Parathyroid adenoma (tissue), 2 donors: ENCODE measurements around the gene ITPR1.
A peak's percentile ranks its signal among the peaks of the same experiment; 100 is the strongest.

ENCODE experiments used
- H2AFZ ChIP-seq: fragments of 300-600 bp; sonication (generic); one replicate; pipeline ENCODE4 v1.7.0; 2017; ENCODE audit warnings: antibody characterized with exemption, mild to moderate bottlenecking
- H3K27ac ChIP-seq: fragments of 300-600 bp; sonication (generic); one replicate; pipeline ENCODE4 v1.7.0; 2017
- H3K27me3 ChIP-seq: fragments of 300-600 bp; sonication (generic); one replicate; pipeline ENCODE4 v1.7.0; 2017; ENCODE audit warnings: low read length; ENCODE audit not compliant: control insufficient read depth, insufficient read depth
- H3K36me3 ChIP-seq: fragments of 300-600 bp; sonication (generic); one replicate; pipeline ENCODE4 v1.7.0; 2017; ENCODE audit warnings: low read length; ENCODE audit not compliant: control insufficient read depth, insufficient read depth
- H3K4me1 ChIP-seq: fragments of 300-600 bp; sonication (generic); one replicate; pipeline ENCODE4 v1.7.0; 2017; ENCODE audit warnings: control low read depth
- H3K4me2 ChIP-seq: fragments of 300-600 bp; sonication (generic); one replicate; pipeline ENCODE4 v1.7.0; 2017; ENCODE audit warnings: low read length
- H3K4me3 ChIP-seq: fragments of 300-600 bp; sonication (generic); one replicate; pipeline ENCODE4 v1.7.0; 2017; ENCODE audit warnings: low read depth, low read length
- H3K79me2 ChIP-seq: fragments of 300-600 bp; sonication (generic); one replicate; pipeline ENCODE4 v1.7.0; 2017; ENCODE audit warnings: control low read depth
- H3K9ac ChIP-seq: fragments of 300-600 bp; sonication (generic); one replicate; pipeline ENCODE4 v1.7.0; 2017; ENCODE audit warnings: mild to moderate bottlenecking
- H3K9me3 ChIP-seq: fragments of 300-600 bp; sonication (generic); one replicate; pipeline ENCODE4 v1.7.0; 2017; ENCODE audit warnings: low read length; ENCODE audit not compliant: control insufficient read depth
- TF ChIP-seq, protein P1 (sequence below): fragments of 300-600 bp; sonication (generic); IDR thresholded peaks from one replicate; pipeline ENCODE4 v1.7.0; 2017; ENCODE audit warnings: antibody characterized with exemption, mild to moderate bottlenecking
- donor health status: primary hyperparathyroidism.

Gene ITPR1

DNA sequence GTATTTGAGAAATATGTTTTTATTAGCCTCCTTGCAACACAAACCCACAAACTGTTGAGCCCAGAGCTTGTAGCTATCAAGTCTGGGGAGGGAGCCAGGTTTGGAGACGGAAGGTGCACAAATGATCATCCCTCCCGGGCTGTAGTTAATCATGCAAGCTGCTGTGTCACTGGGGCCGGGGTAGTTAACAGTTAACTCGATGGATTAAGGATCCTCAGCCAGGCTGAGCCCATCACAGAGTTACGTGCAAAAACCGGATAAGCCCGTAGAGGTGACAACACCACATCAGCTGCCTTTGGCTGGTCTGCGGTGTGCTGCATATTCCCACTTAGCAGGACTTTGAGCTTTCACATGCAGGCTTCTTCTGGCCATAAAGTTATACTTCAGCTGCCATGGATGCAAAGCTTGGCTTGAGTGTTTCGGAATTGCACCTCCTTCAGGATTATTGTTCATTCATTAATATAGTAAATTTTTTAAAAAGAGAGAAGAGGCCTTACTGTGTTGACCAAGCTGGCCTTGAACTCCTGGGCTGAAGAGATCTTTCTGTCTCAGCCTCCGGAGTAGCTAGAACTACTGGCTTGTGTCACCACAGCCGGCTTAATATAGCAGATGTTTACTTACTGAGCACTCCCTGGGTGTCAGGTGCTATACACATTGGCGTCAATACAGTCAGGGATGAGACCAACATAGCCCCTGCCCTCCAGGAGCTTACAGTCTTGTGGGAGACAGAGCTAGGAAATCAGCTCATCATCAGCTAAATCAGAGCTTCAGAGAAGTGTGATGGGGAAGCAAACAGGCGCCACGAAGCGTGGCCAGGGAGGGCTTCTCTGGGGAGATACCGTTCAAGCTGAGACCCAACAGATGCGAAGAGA is 259.3 kb downstream of the ITPR1 start:
- Histone ChIP-seq H3K9ac (no peak overlapping the region), H3K4me2 (peak overlapping the region; percentile 93), H3K79me2 (no peaks in the 10 kb centered on the region), H3K27ac (no peak overlapping the region), H3K4me1 (peaks cover 68% of the 10 kb centered on the region), H2AFZ (no peak overlapping the region), H3K36me3 (no peaks in the 10 kb centered on the region), H3K4me3 (no peak overlapping the region), H3K9me3 (no peaks in the 10 kb centered on the region), H3K27me3 (no peaks in the 10 kb centered on the region)
- TF ChIP-seq, protein P1, sequence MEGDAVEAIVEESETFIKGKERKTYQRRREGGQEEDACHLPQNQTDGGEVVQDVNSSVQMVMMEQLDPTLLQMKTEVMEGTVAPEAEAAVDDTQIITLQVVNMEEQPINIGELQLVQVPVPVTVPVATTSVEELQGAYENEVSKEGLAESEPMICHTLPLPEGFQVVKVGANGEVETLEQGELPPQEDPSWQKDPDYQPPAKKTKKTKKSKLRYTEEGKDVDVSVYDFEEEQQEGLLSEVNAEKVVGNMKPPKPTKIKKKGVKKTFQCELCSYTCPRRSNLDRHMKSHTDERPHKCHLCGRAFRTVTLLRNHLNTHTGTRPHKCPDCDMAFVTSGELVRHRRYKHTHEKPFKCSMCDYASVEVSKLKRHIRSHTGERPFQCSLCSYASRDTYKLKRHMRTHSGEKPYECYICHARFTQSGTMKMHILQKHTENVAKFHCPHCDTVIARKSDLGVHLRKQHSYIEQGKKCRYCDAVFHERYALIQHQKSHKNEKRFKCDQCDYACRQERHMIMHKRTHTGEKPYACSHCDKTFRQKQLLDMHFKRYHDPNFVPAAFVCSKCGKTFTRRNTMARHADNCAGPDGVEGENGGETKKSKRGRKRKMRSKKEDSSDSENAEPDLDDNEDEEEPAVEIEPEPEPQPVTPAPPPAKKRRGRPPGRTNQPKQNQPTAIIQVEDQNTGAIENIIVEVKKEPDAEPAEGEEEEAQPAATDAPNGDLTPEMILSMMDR, result no peak

DNA sequence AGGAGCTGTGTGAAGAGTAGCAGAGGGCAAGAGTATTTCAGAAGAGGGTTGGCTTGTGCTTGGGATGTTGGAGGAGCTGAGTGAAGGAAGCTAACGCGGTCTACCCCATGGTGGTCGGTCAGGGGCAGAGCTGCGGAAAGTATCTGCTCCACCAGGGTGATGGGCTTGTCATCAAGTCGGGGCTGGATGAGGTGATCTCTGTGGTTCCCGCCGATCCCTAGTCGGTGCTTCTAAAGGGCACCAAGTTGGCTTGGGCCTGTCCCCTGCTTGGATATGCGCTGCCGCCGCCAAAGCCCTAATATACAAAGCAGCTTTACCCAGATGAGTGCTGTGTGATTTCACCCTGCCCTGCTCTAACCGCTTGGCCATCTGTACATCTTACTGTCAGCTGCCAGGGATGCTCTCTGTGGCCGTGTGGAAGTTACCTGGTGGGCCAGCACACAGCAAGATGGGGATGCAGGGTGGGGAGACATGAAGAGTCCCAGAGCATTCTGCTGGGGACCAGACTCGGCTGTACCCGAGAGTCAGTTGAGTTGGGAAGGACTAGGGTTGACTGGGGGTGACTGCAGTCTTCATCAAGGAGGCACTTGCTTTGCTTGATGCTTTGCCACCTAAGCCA is 260.0 kb downstream of the ITPR1 start:
- H3K4me1 ChIP-seq, result peaks cover 70% of the 10 kb centered on the region
- TF ChIP-seq, protein P1, result no peak
- H3K27ac ChIP-seq, result peak overlapping the region; percentile 63
- H3K4me2 ChIP-seq, result peak overlapping the region; percentile 39
- H2AFZ ChIP-seq, result no peak overlapping the region
- H3K4me3 ChIP-seq, result no peak overlapping the region
- H3K9ac ChIP-seq, result no peak overlapping the region
- H3K79me2 ChIP-seq, result no peaks in the 10 kb centered on the region
- no peaks in the 10 kb centered on the region for H3K36me3 ChIP-seq
- H3K9me3 ChIP-seq, result no peaks in the 10 kb centered on the region
- no peaks in the 10 kb centered on the region for H3K27me3 ChIP-seq

DNA sequence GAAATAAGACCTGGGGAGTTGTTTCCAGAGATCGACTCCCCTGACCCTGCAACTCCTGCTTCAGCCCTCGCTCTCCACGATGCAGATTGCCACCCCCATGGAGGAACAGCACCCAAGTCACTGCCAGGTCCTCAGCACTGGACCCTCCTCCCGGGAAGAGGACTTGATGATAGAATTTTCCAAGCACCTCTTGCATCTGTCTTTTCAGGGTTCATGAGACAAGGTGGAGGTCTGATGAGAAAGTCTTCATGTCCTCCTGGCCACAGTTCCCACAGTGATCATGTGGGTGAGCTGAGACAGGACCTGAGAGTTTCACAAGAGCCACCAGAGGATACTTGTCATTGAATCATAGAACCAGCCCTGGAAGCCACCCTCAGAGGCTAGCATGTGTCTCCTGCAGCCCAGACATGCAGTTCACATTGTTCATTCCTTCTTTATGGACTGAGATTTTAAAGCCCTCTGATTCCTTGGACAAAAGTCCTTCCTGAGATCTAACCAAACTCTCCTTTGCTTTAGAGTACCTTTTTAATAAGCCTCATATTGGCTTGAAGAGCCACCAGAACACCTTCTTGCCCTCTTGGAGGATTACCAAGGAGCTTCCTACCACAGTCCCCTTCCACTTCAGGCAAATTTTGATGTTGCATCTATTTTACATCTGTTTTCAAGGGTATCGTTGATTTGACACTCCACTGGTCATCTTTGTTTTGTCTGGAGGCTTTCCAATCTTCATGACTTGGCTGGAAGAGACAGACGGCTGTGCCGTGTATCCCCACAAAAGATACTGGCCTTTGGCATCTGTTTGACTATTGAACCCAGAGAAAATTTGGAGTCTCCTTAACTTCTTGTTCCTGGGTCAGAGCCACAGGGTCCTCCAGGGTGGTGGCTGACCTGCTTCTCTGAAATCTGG is 261.3 kb downstream of the ITPR1 start:
- Histone ChIP-seq H3K4me3 (no peak overlapping the region), H3K27ac (peak overlapping the region; percentile 63), H3K9me3 (no peaks in the 10 kb centered on the region), H3K79me2 (no peaks in the 10 kb centered on the region), H3K4me2 (peak overlapping the region; percentile 39), H3K4me1 (peaks cover 59% of the 10 kb centered on the region), H3K9ac (no peak overlapping the region), H2AFZ (no peak overlapping the region), H3K27me3 (no peaks in the 10 kb centered on the region), H3K36me3 (no peaks in the 10 kb centered on the region)
- TF ChIP-seq, protein P1, result no peak

DNA sequence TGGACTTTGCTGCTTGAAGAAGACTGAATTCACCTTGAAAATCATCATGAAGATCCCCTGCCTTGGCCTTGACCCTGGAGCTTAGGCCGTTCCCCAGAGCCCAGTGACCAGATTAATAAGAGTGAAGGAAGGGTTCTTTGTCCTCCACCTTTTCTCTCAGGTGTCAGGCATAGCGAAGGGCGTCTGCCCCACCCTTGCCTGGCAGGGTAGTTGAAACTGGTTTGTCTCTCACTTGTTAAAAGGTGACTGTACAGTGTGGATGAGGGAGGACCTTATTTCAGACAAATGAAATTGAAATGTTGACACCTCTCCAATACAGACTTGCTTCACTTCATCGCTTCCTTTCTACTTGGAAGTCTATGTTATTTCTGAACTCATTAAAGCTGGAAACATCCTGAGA is 262.4 kb downstream of the ITPR1 start:
- Histone ChIP-seq H2AFZ (no peak overlapping the region), H3K27me3 (no peaks in the 10 kb centered on the region), H3K4me1 (peaks cover 55% of the 10 kb centered on the region), H3K36me3 (no peaks in the 10 kb centered on the region), H3K27ac (no peak overlapping the region), H3K9me3 (no peaks in the 10 kb centered on the region), H3K79me2 (no peaks in the 10 kb centered on the region), H3K9ac (no peak overlapping the region), H3K4me2 (no peak overlapping the region), H3K4me3 (no peak overlapping the region)
- TF ChIP-seq, protein P1, result no peak
